ENCODE measurements around the gene HORMAD2.

HORMAD2 gene

DNA sequence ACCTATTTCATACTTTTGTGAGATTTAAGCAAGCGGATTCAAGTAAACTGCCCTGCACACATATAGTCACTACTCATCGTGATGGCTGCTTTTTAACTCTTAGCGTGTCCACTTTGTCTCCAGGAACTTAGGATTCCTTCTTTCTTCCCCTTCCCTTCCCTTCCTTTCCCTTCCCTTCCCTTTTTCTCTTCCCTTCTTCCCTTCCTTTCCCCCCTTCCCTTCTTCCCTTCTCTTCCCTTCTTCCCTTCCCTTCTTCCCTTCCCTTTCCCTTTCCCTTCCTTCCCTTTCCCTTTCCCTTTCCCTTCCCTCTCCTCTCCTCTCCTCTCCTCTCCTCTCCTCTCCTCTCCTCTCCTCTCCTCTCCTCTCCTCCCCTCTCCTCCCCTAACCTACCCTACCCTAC, 100.4 kb downstream of the HORMAD2 start:
- DNase-seq (ENCODE audit: low spot score), result no peak
- Histone ChIP-seq H3K9me3 (replicated peaks in 1 of 2; ENCODE audit: control insufficient read depth in 2 of 2, insufficient read depth in 1 of 2, low read depth in 1 of 2, low read length in 2 of 2) (no peaks in the 10 kb centered on the region), H2BK120ac (ENCODE audit: low read depth, low read length) (no peak overlapping the region), H2BK15ac (ENCODE audit: low read length) (no peak overlapping the region), H3K36me3 (replicated peaks in 1 of 2; ENCODE audit: control insufficient read depth in 2 of 2, insufficient read depth in 2 of 2, low read length in 2 of 2) (no peaks in the 10 kb centered on the region), H2BK12ac (ENCODE audit: low read length) (no peak overlapping the region), H3K23ac (ENCODE audit: low read depth, low read length, poor library complexity) (no peak overlapping the region), H3K4me1 (ENCODE audit: control insufficient read depth in 2 of 2, insufficient read depth in 1 of 2, low read depth in 1 of 2, low read length in 2 of 2) (peaks cover 2 to 6% of the 10 kb centered on the region in 2 donors), H3K27me3 (ENCODE audit: control insufficient read depth in 3 of 3, insufficient read depth in 3 of 3, low read depth in 1 of 3, low read length in 3 of 3) (no peaks in the 10 kb centered on the region), H2AK5ac (ENCODE audit: low read depth, low read length) (no peak overlapping the region), H3K4me3 (ENCODE audit: low read length in 2 of 2) (no peak overlapping the region), H4K91ac (ENCODE audit: low read depth, low read length, poor library complexity) (no peak overlapping the region), H3K14ac (ENCODE audit: low read length) (no peak overlapping the region), H3K27ac (replicated peaks; ENCODE audit: low read length) (no peak overlapping the region), H2AFZ (ENCODE audit: low read length) (no peak overlapping the region), H3K9ac (ENCODE audit: low read depth, low read length, poor library complexity) (no peak overlapping the region), H3K4ac (ENCODE audit: low read length) (no peak overlapping the region), H2BK5ac (ENCODE audit: low read length) (no peak overlapping the region), H3K4me2 (ENCODE audit: insufficient read depth, low read length, poor library complexity, severe bottlenecking) (no peak overlapping the region), H3K79me1 (ENCODE audit: low read depth, low read length) (no peaks in the 10 kb centered on the region), H4K8ac (ENCODE audit: low read depth, low read length) (no peak overlapping the region), H3K18ac (ENCODE audit: low read length) (no peak overlapping the region)
- WGBS, 2 donors (ENCODE audit: extremely low coverage in 2 of 2, insufficient read length in 2 of 2, insufficient replicate concordance in 1 of 2), result no CpG with 5 or more reads among the region's 3 CpGs

DNA sequence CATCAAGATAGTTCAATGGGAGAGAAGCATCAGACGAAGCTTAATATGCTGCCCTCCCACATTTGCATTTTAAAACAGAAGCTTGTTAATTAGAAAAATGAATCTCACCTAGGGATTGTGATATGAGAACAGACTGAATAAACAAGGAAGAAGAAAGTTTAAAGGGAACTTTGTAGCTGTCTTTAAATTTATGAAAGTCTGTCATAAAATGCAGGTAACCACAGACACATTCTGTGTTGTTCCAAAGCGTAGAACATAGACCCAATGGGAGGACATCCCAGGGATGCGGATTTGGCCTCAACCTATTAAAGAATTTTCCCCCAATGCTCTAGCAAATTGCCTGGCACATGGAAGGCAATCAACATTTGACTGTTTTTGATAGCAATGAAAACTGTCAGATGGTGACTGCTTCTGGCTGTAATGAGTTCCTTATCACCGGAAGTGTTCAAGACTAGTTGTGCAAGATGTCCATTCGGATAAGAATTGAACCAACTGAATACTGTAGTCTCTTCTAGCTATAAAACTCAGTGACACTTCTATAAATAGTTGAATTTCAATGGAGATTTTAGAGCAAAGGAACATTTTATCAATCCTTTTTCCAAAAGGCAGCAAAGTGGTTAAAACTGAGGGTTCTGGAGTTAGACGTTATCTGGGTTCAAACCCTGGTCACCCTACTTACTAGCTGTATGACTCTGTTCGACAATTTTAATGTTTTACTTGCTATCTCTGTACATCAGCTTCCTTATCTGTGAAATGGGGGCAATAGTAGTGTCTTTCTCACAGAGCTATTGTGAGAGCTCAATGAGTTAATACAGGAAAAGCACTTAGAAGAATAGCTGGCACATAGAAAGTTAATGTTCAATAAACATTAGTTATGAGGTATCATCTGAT, 101.4 kb downstream of the HORMAD2 start:
- H2BK15ac ChIP-seq (ENCODE audit: low read length), result no peak overlapping the region
- no peak overlapping the region for H2BK12ac ChIP-seq (ENCODE audit: low read length)
- no peak overlapping the region for H4K8ac ChIP-seq (ENCODE audit: low read depth, low read length)
- H2AK5ac ChIP-seq (ENCODE audit: low read depth, low read length), result no peak overlapping the region
- H3K23ac ChIP-seq (ENCODE audit: low read depth, low read length, poor library complexity), result no peak overlapping the region
- H3K36me3 ChIP-seq (replicated peaks in 1 of 2; ENCODE audit: control insufficient read depth in 2 of 2, insufficient read depth in 2 of 2, low read length in 2 of 2), result no peaks in the 10 kb centered on the region
- no peak overlapping the region for H4K91ac ChIP-seq (ENCODE audit: low read depth, low read length, poor library complexity)
- no peak overlapping the region for H2BK120ac ChIP-seq (ENCODE audit: low read depth, low read length)
- H3K4me3 ChIP-seq (ENCODE audit: low read length in 2 of 2), result no peak overlapping the region
- H3K4me1 ChIP-seq (ENCODE audit: control insufficient read depth in 2 of 2, insufficient read depth in 1 of 2, low read depth in 1 of 2, low read length in 2 of 2), result peaks cover 2 to 6% of the 10 kb centered on the region in 2 donors
- no peak overlapping the region for H3K9ac ChIP-seq (ENCODE audit: low read depth, low read length, poor library complexity)
- no peaks in the 10 kb centered on the region for H3K27me3 ChIP-seq (ENCODE audit: control insufficient read depth in 3 of 3, insufficient read depth in 3 of 3, low read depth in 1 of 3, low read length in 3 of 3)
- H2BK5ac ChIP-seq (ENCODE audit: low read length), result no peak overlapping the region
- no peaks in the 10 kb centered on the region for H3K79me1 ChIP-seq (ENCODE audit: low read depth, low read length)
- H2AFZ ChIP-seq (ENCODE audit: low read length), result no peak overlapping the region
- no CpG with 5 or more reads among the region's 7 CpGs for WGBS, 2 donors (ENCODE audit: extremely low coverage in 2 of 2, insufficient read length in 2 of 2, insufficient replicate concordance in 1 of 2)
- H3K4me2 ChIP-seq (ENCODE audit: insufficient read depth, low read length, poor library complexity, severe bottlenecking), result no peak overlapping the region
- H3K27ac ChIP-seq (replicated peaks; ENCODE audit: low read length), result no peak overlapping the region
- no peak overlapping the region for H3K4ac ChIP-seq (ENCODE audit: low read length)
- no peak overlapping the region for H3K14ac ChIP-seq (ENCODE audit: low read length)
- H3K9me3 ChIP-seq (replicated peaks in 1 of 2; ENCODE audit: control insufficient read depth in 2 of 2, insufficient read depth in 1 of 2, low read depth in 1 of 2, low read length in 2 of 2), result no peaks in the 10 kb centered on the region
- DNase-seq (ENCODE audit: low spot score), result no peak
- no peak overlapping the region for H3K18ac ChIP-seq (ENCODE audit: low read length)

- H3K4ac ChIP-seq (ENCODE audit: low read length), result no peak overlapping the region
- H3K9me3 ChIP-seq (replicated peaks in 1 of 2; ENCODE audit: control insufficient read depth in 2 of 2, insufficient read depth in 1 of 2, low read depth in 1 of 2, low read length in 2 of 2), result no peaks in the 10 kb centered on the region
- no peak overlapping the region for H2BK5ac ChIP-seq (ENCODE audit: low read length)
These were observed 102.1 kb downstream of the HORMAD2 start for GRCh38 chr22:30182350-30182745.

GRCh38 chr22:30182815-30183214, 102.6 kb downstream of the HORMAD2 start:
- no peaks in the 10 kb centered on the region for H3K9me3 ChIP-seq (replicated peaks in 1 of 2; ENCODE audit: control insufficient read depth in 2 of 2, insufficient read depth in 1 of 2, low read depth in 1 of 2, low read length in 2 of 2)
- no CpG with 5 or more reads among the region's 4 CpGs for WGBS, 2 donors (ENCODE audit: extremely low coverage in 2 of 2, insufficient read length in 2 of 2, insufficient replicate concordance in 1 of 2)
- DNase-seq (ENCODE audit: low spot score), result no peak
- no peak overlapping the region for H3K18ac ChIP-seq (ENCODE audit: low read length)
- no peaks in the 10 kb centered on the region for H3K79me1 ChIP-seq (ENCODE audit: low read depth, low read length)
- no peak overlapping the region for H4K91ac ChIP-seq (ENCODE audit: low read depth, low read length, poor library complexity)
- H4K8ac ChIP-seq (ENCODE audit: low read depth, low read length), result no peak overlapping the region
- H3K27ac ChIP-seq (replicated peaks; ENCODE audit: low read length), result no peak overlapping the region
- no peak overlapping the region for H2AFZ ChIP-seq (ENCODE audit: low read length)
- no peak overlapping the region for H3K9ac ChIP-seq (ENCODE audit: low read depth, low read length, poor library complexity)
- no peak overlapping the region for H2BK15ac ChIP-seq (ENCODE audit: low read length)
- H3K4ac ChIP-seq (ENCODE audit: low read length), result no peak overlapping the region
- no peak overlapping the region for H2AK5ac ChIP-seq (ENCODE audit: low read depth, low read length)
- H2BK120ac ChIP-seq (ENCODE audit: low read depth, low read length), result no peak overlapping the region
- H3K4me2 ChIP-seq (ENCODE audit: insufficient read depth, low read length, poor library complexity, severe bottlenecking), result no peak overlapping the region
- no peak overlapping the region for H3K14ac ChIP-seq (ENCODE audit: low read length)
- H2BK12ac ChIP-seq (ENCODE audit: low read length), result no peak overlapping the region
- peaks cover 0 to 2% of the 10 kb centered on the region in 2 donors for H3K4me1 ChIP-seq (ENCODE audit: control insufficient read depth in 2 of 2, insufficient read depth in 1 of 2, low read depth in 1 of 2, low read length in 2 of 2)
- no peak overlapping the region for H2BK5ac ChIP-seq (ENCODE audit: low read length)
- H3K4me3 ChIP-seq (ENCODE audit: low read length in 2 of 2), result no peak overlapping the region
- H3K27me3 ChIP-seq (ENCODE audit: control insufficient read depth in 3 of 3, insufficient read depth in 3 of 3, low read depth in 1 of 3, low read length in 3 of 3), result no peaks in the 10 kb centered on the region
- no peak overlapping the region for H3K23ac ChIP-seq (ENCODE audit: low read depth, low read length, poor library complexity)
- no peaks in the 10 kb centered on the region for H3K36me3 ChIP-seq (replicated peaks in 1 of 2; ENCODE audit: control insufficient read depth in 2 of 2, insufficient read depth in 2 of 2, low read length in 2 of 2)

More at GRCh38 chr22:30182350-30182745, 102.1 kb downstream of the HORMAD2 start:
- no CpG with 5 or more reads among the region's 4 CpGs for WGBS, 2 donors (ENCODE audit: extremely low coverage in 2 of 2, insufficient read length in 2 of 2, insufficient replicate concordance in 1 of 2)
- no peaks in the 10 kb centered on the region for H3K27me3 ChIP-seq (ENCODE audit: control insufficient read depth in 3 of 3, insufficient read depth in 3 of 3, low read depth in 1 of 3, low read length in 3 of 3)
- H3K14ac ChIP-seq (ENCODE audit: low read length), result no peak overlapping the region
- H2AK5ac ChIP-seq (ENCODE audit: low read depth, low read length), result no peak overlapping the region
- DNase-seq (ENCODE audit: low spot score), result no peak
- no peak overlapping the region for H2BK15ac ChIP-seq (ENCODE audit: low read length)
- no peak overlapping the region for H3K27ac ChIP-seq (replicated peaks; ENCODE audit: low read length)
- no peak overlapping the region for H3K4me3 ChIP-seq (ENCODE audit: low read length in 2 of 2)
- no peak overlapping the region for H4K8ac ChIP-seq (ENCODE audit: low read depth, low read length)
- no peak overlapping the region for H3K4me2 ChIP-seq (ENCODE audit: insufficient read depth, low read length, poor library complexity, severe bottlenecking)
- H2AFZ ChIP-seq (ENCODE audit: low read length), result no peak overlapping the region
- no peak overlapping the region for H2BK12ac ChIP-seq (ENCODE audit: low read length)
- H3K4me1 ChIP-seq (ENCODE audit: control insufficient read depth in 2 of 2, insufficient read depth in 1 of 2, low read depth in 1 of 2, low read length in 2 of 2), result peaks cover 0 to 2% of the 10 kb centered on the region in 2 donors
- no peak overlapping the region for H3K23ac ChIP-seq (ENCODE audit: low read depth, low read length, poor library complexity)
- no peaks in the 10 kb centered on the region for H3K79me1 ChIP-seq (ENCODE audit: low read depth, low read length)
- H3K9ac ChIP-seq (ENCODE audit: low read depth, low read length, poor library complexity), result no peak overlapping the region
- no peak overlapping the region for H3K18ac ChIP-seq (ENCODE audit: low read length)
- H4K91ac ChIP-seq (ENCODE audit: low read depth, low read length, poor library complexity), result no peak overlapping the region
- H2BK120ac ChIP-seq (ENCODE audit: low read depth, low read length), result no peak overlapping the region
- H3K36me3 ChIP-seq (replicated peaks in 1 of 2; ENCODE audit: control insufficient read depth in 2 of 2, insufficient read depth in 2 of 2, low read length in 2 of 2), result no peaks in the 10 kb centered on the region
